Ovary (tissue), 9 donors: Measurements from ENCODE around the gene FAM47E. TPM values are rescaled to one million over a fixed set of nuclear protein-coding genes. Genes with fewer than 3 reads are reported as not detected.

Experiments used
- DNase-seq, 5 donors: peaks; one replicate each; pipeline ENCODE4 v3.0.0-alpha.2; 2019 to 2020
- H3K27ac ChIP-seq, 2 donors: fragments of 200-600 bp; one replicate each; pipeline versions ENCODE4 v1.5.1 to v1.8.0; 2019 to 2022
- H3K27me3 ChIP-seq: fragments of 200-600 bp; one replicate; pipeline ENCODE4 v1.8.0; 2022
- H3K36me3 ChIP-seq: fragments of 200-600 bp; sonication (generic); one replicate; pipeline ENCODE4 v1.5.1; 2019
- H3K4me1 ChIP-seq: one replicate; pipeline ENCODE4 v1.8.1; 2013; ENCODE audit warnings: mild to moderate bottlenecking, moderate library complexity; ENCODE audit not compliant: insufficient read depth
- H3K4me3 ChIP-seq: fragments of 200-600 bp; sonication (generic); one replicate; pipeline ENCODE4 v1.5.1; 2017
- H3K9me3 ChIP-seq, 2 donors: fragments of 200-600 bp in 1 of 2; sonication (generic) in 1 of 2; one replicate each; pipeline versions ENCODE4 v1.5.1 to v1.8.1; 2013 to 2019; ENCODE audit warnings: mild to moderate bottlenecking in 1 of 2, moderate library complexity in 1 of 2
- EP300 ChIP-seq: sonication (generic); formaldehyde crosslinking; IDR thresholded peaks from one replicate; pipeline ENCODE4 v1.6.1; 2017; ENCODE audit warnings: antibody characterized with exemption
- POLR2A ChIP-seq: fragments of 450-650 bp; IDR thresholded peaks from one replicate; pipeline ENCODE4 v1.6.1; 2017; ENCODE audit warnings: antibody characterized with exemption, mild to moderate bottlenecking, moderate library complexity
- WGBS, 3 donors: extraction: QIAGEN DNeasy Blood & Tissue Kit in 1 of 3; methylation state at CpG; one replicate each; pipeline versions ENCODE4 v1.1.5 to v1.1.7; 2013 to 2017; 5-methylcytosine and 5-hydroxymethylcytosine counted together
- intact Hi-C, 4 donors: fragments of 100-400 bp; cut with DNase I; formaldehyde crosslinking; loops; one replicate each; pipeline versions ENCODE4 v1.11.0 to v1.15.1; 2022 to 2023
- polyA plus RNA-seq, 2 donors: library from polyadenylated mRNA; stranded (reverse); fragments of 200-250 nt in 1 of 2; fragments of 350-450 nt in 1 of 2; fragmentation: Illumina TruSeq in 1 of 2; extraction: RNeasy Lipid Tissue Mini Kit (QIAGEN cat#74804) in 1 of 2; gene quantifications; one replicate each; pipeline ENCODE4 v1.2.3, GENCODE V29; 2013 to 2014
- total RNA-seq, 7 donors: library from RNA; depleted of rRNA in 2 of 7; stranded (reverse); fragments of >200 nt in 2 of 7; fragmentation: NEBNext Ultra II Directional in 3 of 7; extraction: Animal tissue kit (Norgen Biotek cat#: 25700) in 3 of 7; gene quantifications; one replicate each; pipeline versions ENCODE4 v1.1.0 to v1.2.4, GENCODE V29; 2016 to 2023
- TF ChIP-seq, protein P1 (sequence below), 3 donors: fragments of 450-650 bp in 2 of 3; fragments of 200-600 bp in 1 of 3; IDR thresholded peaks; one replicate each; pipeline versions ENCODE4 v1.5.1 to v1.8.0; 2016 to 2022; ENCODE audit warnings: antibody characterized with exemption in 3 of 3, mild to moderate bottlenecking in 1 of 3
- donor health status: DM: no; HTN: no; CAD: no; lungs with moderate emphysema.
- donor health status: DM: no; HTN: no; CAD: no.
- donor health status: Bipolar disorder and iron deficiency.
- donor health status: DM: yes; HTN: yes; CAD: no.
- donor health status: DM: no; HTN: no; CAD: no.
- donor health status: DM: yes; HTN: yes; CAD: no.

The FAM47E gene
- total and polyA plus RNA-seq, 9 donors, result 0.08 to 8.2 (median 2.1) TPM

DNA sequence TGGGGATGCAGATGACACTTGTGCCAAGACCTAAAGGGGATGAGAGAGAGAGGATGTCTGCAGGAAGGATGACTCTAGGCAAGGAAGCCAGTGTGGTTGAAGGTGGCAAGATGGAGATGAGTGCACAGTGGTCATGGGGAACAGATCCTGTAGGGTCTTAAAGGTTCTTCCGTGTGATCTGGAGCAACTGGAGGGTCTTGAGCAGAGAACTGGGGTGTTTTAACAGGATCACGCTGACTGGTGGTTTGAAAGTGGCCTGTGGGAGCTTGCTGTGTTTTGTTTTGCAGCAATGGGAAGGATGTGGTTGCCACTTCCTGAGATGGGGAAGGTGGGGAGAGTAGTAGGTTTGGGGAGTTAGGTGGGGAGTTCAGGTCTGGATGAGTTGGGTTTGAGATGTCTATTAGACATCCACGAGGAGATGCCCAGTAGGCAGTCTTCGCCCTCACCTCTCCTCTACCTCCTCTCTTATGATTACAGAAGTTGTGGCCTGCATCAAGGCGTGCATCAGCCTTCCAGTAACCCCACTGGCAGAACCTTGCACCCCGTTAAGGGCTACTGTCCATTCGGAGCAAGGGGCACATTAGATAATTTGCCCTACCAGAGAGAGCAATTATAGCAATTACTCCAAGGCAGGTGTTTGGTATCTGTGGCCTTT is 53.6 kb downstream of the FAM47E start:
- Histone ChIP-seq H3K4me1 (peaks cover 8% of the 10 kb centered on the region), H3K27ac (peak overlapping the region in 1 of 2 donors; percentile 84), H3K4me3 (peak overlapping the region; percentile 58), H3K27me3 (no peaks in the 10 kb centered on the region), H3K9me3 (no peaks in the 10 kb centered on the region), H3K36me3 (no peaks in the 10 kb centered on the region)
- intact Hi-C loops, result loop anchor here in 1 of 4 donors (10.0 kb wide), 1 partner anchor 110 kb away; no protein-coding TSS in a partner anchor
- WGBS, 3 donors, result 87 to 92% (median 89%) methylated on average over 7 of the region's 7 CpGs
- TF ChIP-seq POLR2A, result no peak
- no peak for TF ChIP-seq EP300
- TF ChIP-seq, protein P1, sequence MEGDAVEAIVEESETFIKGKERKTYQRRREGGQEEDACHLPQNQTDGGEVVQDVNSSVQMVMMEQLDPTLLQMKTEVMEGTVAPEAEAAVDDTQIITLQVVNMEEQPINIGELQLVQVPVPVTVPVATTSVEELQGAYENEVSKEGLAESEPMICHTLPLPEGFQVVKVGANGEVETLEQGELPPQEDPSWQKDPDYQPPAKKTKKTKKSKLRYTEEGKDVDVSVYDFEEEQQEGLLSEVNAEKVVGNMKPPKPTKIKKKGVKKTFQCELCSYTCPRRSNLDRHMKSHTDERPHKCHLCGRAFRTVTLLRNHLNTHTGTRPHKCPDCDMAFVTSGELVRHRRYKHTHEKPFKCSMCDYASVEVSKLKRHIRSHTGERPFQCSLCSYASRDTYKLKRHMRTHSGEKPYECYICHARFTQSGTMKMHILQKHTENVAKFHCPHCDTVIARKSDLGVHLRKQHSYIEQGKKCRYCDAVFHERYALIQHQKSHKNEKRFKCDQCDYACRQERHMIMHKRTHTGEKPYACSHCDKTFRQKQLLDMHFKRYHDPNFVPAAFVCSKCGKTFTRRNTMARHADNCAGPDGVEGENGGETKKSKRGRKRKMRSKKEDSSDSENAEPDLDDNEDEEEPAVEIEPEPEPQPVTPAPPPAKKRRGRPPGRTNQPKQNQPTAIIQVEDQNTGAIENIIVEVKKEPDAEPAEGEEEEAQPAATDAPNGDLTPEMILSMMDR (IDR thresholded peaks at IDR 0.05), result no peak
- no peak for DNase-seq

DNA sequence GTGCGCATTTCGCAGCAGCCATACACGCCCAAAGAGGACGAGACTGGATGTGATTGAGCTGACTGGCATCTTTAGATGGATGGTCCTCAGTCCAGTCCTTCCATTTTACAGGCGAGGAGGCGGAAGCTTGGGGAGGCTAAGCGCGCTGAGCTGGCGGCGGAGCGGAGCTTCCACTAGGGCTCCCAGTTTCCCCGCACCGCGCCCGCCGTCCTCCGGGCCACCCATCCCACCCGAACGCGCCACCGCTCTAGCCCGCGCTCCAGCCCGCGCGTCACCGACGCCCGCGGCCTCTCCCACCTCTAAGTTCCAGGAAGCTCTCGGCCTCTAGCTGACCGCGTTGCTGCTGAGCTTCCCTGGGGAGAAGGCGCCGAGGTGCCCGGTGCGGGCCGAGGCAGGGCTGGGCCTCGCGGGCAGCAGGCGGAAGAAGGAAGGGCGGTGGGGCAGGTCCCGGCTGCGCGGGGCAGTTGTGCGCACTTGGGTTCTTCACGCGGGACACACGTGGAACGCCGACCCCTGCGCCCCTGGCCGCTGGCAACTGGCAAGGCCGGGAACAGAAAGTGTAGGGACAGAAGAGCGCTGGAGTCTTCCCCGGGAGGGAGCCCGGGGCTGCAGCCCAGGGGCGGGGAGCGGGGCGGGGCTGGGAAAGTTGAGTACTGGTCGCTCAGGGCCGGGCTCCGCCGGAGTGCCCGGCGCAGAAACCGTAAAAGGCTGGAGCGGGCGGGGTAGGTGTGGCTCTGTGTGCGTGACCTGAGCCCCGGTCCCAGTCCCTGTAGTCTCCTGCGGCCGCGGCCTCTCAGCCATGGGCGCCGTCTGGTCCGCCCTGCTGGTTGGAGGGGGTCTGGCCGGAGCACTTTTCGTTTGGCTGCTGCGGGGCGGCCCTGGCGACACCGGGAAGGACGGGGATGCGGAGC is 54.7 kb downstream of the FAM47E start, which contains the start of gene STBD1:
TSS of gene STBD1 (plus strand) at position 763 of the 911 bp plus-strand sequence. CDS start at position 800, 37 bp downstream.
- peak; percentile 60 to 80 (median 74) for DNase-seq

DNA sequence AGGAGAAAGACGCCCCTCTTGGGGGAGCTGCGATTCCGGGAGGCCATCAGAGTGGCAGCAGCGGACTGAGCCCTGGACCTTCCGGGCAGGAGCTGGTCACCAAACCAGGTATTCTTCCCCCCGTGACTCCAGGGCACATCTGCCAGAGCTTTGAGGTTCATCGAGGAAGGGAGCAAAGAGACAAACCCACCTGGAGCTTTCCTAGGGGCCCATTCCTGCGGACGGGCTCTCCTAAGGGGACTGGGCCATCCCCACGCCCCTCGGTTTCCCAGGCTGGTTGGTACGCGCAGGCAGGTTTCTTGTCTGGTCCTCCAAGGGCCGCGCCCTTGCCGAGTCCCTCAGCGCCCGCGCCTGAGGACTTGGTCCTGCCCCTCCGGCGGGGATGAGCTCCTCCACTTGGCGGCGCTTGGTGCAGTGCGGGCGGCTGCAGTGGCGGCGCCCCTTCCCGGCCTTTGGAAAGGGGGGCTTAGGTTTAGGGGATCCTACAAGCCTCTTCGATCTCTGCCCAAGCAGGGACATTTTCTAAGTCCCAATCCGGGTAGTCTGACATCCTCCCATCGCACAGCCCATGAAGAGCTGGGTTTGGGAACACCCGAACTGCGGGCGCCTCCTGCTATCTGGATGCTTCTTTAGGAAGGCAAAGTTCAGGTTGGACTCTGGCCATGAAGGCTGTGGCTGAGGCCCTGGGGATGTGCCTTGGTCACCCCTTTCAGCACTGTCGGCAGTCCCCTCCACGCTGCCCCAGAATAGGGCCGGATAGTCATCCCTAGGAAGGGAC is 55.5 kb downstream of the FAM47E start:
- H3K27ac ChIP-seq, result peak overlapping the region; percentile 57 to 84
- peaks cover 4% of the 10 kb centered on the region for H3K4me1 ChIP-seq
- H3K4me3 ChIP-seq, result peak overlapping the region; percentile 58
- DNase-seq, result peak; percentile 60 to 73 (median 63)
- no peaks in the 10 kb centered on the region for H3K9me3 ChIP-seq
- intact Hi-C loops, result loop anchor here in 1 of 4 donors (10.0 kb wide), 1 partner anchor 112 kb away; no protein-coding TSS in a partner anchor
- H3K36me3 ChIP-seq, result no peaks in the 10 kb centered on the region
- TF ChIP-seq, protein P1 (IDR thresholded peaks at IDR 0.05), result peak in 2 of 3 donors; percentile 21 to 29
- no peak for TF ChIP-seq EP300
- H3K27me3 ChIP-seq, result no peaks in the 10 kb centered on the region
- WGBS, 3 donors, result 5 to 14% (median 7%) methylated on average over 36 to 37 of the region's 37 CpGs

More for the DNA sequence above, 54.7 kb downstream of the FAM47E start, which contains the start of gene STBD1:
- Histone ChIP-seq H3K27me3 (no peaks in the 10 kb centered on the region), H3K27ac (peak within 1 kb of the TSS; percentile 57 to 84), H3K36me3 (no peaks in the 10 kb centered on the region), H3K4me3 (peak within 1 kb of the TSS; percentile 58), H3K9me3 (no peaks in the 10 kb centered on the region), H3K4me1 (peaks cover 8% of the 10 kb centered on the region)
- 0 to 1% (median 1%) methylated on average over 71 to 85 of the region's 85 CpGs for WGBS, 3 donors
- intact Hi-C loops, result loop anchor here in 1 of 4 donors (10.0 kb wide), 1 partner anchor 111 kb away; no protein-coding TSS in a partner anchor
- TF ChIP-seq, protein P1 (IDR thresholded peaks at IDR 0.05), result no peak
- TF ChIP-seq EP300 (no peak), POLR2A (no peak)

DNA sequence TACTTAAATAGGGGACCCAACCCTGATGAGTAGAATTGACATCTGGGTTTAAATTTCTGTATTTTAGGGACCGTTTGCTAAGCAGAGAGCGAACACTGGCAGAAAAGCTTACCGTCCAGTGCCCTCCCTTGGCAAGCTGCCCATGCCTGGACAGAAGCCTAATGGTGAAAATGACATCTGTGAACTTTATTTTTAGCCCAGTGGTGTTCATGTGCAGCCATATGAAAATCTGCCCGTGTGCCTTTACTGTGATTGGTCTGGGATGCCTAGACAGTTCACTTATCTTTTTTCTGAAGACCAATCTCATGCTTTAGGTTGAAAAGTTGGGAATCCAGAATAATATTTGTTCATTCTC is 56.1 kb downstream of the FAM47E start:
- Histone ChIP-seq H3K4me1 (peaks cover 4% of the 10 kb centered on the region), H3K9me3 (no peaks in the 10 kb centered on the region), H3K27ac (peak overlapping the region in 1 of 2 donors; percentile 84), H3K4me3 (peak overlapping the region; percentile 58), H3K36me3 (no peaks in the 10 kb centered on the region), H3K27me3 (no peaks in the 10 kb centered on the region)
- TF ChIP-seq, protein P1 (IDR thresholded peaks at IDR 0.05), result no peak
- TF ChIP-seq POLR2A, result no peak
- TF ChIP-seq EP300, result no peak
- 51 to 53% (median 52%) methylated on average over 4 of the region's 4 CpGs for WGBS, 3 donors
- intact Hi-C loops, result loop anchor here in 1 of 4 donors (10.0 kb wide), 1 partner anchor 113 kb away; no protein-coding TSS in a partner anchor
- DNase-seq, result peak in 4 of 5 donors; percentile 12 to 47 (median 36)
